G401 (cell line): ENCODE measurements around the gene LDLRAP1. TPM values are rescaled to one million over a fixed set of nuclear protein-coding genes. Genes with fewer than 3 reads are reported as not detected.
"Not testable (repeated sequence)": the region's sequence is repeated elsewhere in the genome, so short reads cannot be mapped to it uniquely, and the experiment has no call there.

Experiments
- DNase-seq: peaks from one replicate; pipeline ENCODE4 v3.0.0-alpha.2; 2015; ENCODE audit warnings: low spot score
- in situ Hi-C: cut with HindIII; loops from 2 replicates; pipeline ENCODE4 v1.10.0; 2016; ENCODE audit warnings: low sequenced_read_pairs, mixed read lengths
- total RNA-seq: library from RNA; depleted of rRNA; stranded (reverse); fragments of >200 nt; shearing (Covaris generic); gene quantifications from 2 replicates; pipeline ENCODE4 v1.2.3, GENCODE V29; 2014

Gene LDLRAP1
- total RNA-seq, 1 experiment from 2014 or later = 30.6 TPM

- in situ Hi-C loops = no loop called here
These were observed 46.9 kb downstream of the LDLRAP1 start for GRCh38 chr1:25590096-25590824.

GRCh38 chr1:25593861-25594260 lies 50.5 kb downstream of the LDLRAP1 start:
- DNase-seq = no peak
- in situ Hi-C loops = no loop called here

More at GRCh38 chr1:25590096-25590824, 46.9 kb downstream of the LDLRAP1 start:
- no peak for DNase-seq

GRCh38 chr1:25594971-25595370 lies 51.6 kb downstream of the LDLRAP1 start:
- in situ Hi-C loops = no loop called here
- no peak for DNase-seq

- in situ Hi-C loops, DNase-seq: not testable (repeated sequence)
These were observed 53.2 kb downstream of the LDLRAP1 start for GRCh38 chr1:25596641-25597040.

- in situ Hi-C loops = no loop called here
- no peak for DNase-seq
These were observed 55.5 kb downstream of the LDLRAP1 start for GRCh38 chr1:25598879-25599278.

- DNase-seq = no peak
- in situ Hi-C loops = no loop called here
These were observed 56.7 kb downstream of the LDLRAP1 start for GRCh38 chr1:25599969-25600610.

GRCh38 chr1:25600971-25601699 lies 57.7 kb downstream of the LDLRAP1 start:
- in situ Hi-C loops, DNase-seq: not testable (repeated sequence)

- DNase-seq, in situ Hi-C loops: not testable (repeated sequence)
These were observed 60.6 kb downstream of the LDLRAP1 start for GRCh38 chr1:25603779-25604538.

- in situ Hi-C loops = no loop called here
- DNase-seq = no peak
These were observed 63.7 kb downstream of the LDLRAP1 start for GRCh38 chr1:25607123-25607522.

GRCh38 chr1:25608488-25609178 lies 65.2 kb downstream of the LDLRAP1 start:
- in situ Hi-C loops = no loop called here
- peak; percentile 91 for DNase-seq

- in situ Hi-C loops = no loop called here
- no peak for DNase-seq
These were observed 66.5 kb downstream of the LDLRAP1 start for GRCh38 chr1:25609921-25610320.

GRCh38 chr1:25610822-25611630 lies 67.6 kb downstream of the LDLRAP1 start:
- no peak for DNase-seq
- in situ Hi-C loops = no loop called here

- in situ Hi-C loops = no loop called here
- DNase-seq = no peak
These were observed 68.4 kb downstream of the LDLRAP1 start for GRCh38 chr1:25611843-25612242.

- in situ Hi-C loops = no loop called here
These were observed 69.0 kb downstream of the LDLRAP1 start for GRCh38 chr1:25612421-25612820.

GRCh38 chr1:25613091-25613490 lies 69.7 kb downstream of the LDLRAP1 start:
- no peak for DNase-seq
- in situ Hi-C loops = no loop called here

More at GRCh38 chr1:25612421-25612820, 69.0 kb downstream of the LDLRAP1 start:
- no peak for DNase-seq

- DNase-seq = no peak
- in situ Hi-C loops = no loop called here
These were observed 71.2 kb downstream of the LDLRAP1 start for GRCh38 chr1:25614501-25615171.

- in situ Hi-C loops = no loop called here
These were observed 71.8 kb downstream of the LDLRAP1 start for GRCh38 chr1:25615172-25615541.

More at GRCh38 chr1:25615172-25615541, 71.8 kb downstream of the LDLRAP1 start:
- no peak for DNase-seq
